ENCODE data around the gene PGPEP1.

Gene PGPEP1

DNA sequence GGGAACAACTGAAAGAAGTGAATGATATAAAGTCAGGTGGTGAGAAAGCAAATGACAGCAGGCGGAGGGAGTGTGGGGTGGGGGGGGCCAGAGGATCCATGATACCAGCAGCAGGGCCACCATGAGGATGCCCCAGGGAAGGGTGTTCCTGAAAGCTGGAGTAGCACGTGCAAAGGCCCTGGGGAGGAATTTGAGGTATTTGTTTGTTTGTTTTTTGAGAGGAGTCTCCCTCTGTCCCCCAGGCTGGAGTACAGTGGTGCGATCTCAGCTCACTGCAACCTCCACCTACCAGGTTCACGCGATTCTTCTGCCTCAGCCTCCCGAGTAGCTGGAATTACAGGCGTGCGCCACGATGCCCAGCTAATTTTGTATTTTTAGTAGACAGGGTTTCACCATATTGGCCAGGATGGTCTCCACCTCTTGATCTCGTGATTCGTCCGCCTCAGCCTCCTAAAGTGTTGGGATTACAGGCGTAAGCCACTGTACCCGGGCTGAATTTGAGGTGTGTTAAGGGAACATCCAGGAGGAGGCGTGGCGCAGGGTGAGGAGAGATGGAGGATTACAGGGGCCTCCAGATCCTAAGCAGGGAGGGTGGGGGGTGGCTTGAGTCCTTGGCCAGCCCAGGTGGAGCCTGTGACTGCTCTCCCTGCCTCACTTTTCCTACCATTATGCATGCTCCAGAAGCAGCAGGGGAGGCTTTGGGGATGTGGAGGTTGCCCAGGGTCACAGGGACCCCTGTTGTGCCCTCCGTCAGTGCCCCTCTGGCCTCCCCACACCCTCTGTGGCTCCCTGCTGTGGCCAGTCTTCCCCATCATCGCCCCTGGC is 46.5 kb upstream of the PGPEP1 start:
- in situ Hi-C loops (cut with HindIII; ENCODE audit: low sequenced_read_pairs), result no loop called here
- TF ChIP-seq, protein P1, sequence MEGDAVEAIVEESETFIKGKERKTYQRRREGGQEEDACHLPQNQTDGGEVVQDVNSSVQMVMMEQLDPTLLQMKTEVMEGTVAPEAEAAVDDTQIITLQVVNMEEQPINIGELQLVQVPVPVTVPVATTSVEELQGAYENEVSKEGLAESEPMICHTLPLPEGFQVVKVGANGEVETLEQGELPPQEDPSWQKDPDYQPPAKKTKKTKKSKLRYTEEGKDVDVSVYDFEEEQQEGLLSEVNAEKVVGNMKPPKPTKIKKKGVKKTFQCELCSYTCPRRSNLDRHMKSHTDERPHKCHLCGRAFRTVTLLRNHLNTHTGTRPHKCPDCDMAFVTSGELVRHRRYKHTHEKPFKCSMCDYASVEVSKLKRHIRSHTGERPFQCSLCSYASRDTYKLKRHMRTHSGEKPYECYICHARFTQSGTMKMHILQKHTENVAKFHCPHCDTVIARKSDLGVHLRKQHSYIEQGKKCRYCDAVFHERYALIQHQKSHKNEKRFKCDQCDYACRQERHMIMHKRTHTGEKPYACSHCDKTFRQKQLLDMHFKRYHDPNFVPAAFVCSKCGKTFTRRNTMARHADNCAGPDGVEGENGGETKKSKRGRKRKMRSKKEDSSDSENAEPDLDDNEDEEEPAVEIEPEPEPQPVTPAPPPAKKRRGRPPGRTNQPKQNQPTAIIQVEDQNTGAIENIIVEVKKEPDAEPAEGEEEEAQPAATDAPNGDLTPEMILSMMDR (IDR thresholded peaks at IDR 0.05; ENCODE audit: low read depth, low read length), result no peak

DNA sequence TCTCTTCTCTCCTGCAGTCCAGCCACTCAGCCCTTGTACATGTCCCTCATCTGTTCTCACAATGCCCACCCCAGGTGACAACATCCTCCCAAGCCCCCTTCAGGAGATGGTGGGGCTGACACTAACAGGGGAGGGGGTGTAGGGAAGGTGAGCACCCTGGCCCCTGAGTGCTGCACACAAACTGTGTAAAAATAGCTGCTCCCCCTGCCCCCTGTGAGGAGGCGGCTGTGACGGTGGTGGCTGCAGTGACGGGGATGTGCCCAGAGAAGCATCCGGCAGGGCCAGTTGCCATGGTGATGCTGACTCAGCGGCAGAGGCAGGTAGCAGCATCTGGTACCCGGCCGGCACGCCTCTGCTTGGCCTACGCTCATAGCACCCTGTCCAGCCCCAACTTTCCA is 45.9 kb upstream of the PGPEP1 start:
- no peak for DNase-seq (ENCODE audit: low read depth, low spot score)
- in situ Hi-C loops (cut with HindIII; ENCODE audit: low sequenced_read_pairs), result no loop called here
- TF ChIP-seq, protein P1 (IDR thresholded peaks at IDR 0.05; ENCODE audit: low read depth, low read length), result no peak

More for the DNA sequence above, 46.5 kb upstream of the PGPEP1 start:
- no peak overlapping the region for H3K4me3 ChIP-seq (ENCODE audit: low read depth, low read length)
- no peak for DNase-seq (ENCODE audit: low read depth, low spot score)

DNA sequence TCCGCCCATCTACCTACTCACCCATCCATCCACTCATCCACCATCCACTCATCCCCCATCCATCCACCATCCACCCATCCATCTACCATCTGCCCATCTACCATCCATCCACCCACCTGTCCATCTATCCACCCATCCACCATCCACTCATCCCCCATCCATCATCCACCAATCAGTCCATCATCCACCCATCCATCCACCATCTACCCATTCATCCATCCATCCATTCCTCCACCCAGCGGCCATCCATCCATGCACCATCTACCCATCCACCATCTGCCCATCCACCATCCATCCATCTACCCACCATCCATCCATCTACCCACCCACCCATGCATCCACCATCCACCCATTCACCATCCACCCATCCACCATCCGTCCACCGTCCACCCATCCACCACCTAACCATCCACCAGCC is 45.4 kb upstream of the PGPEP1 start:
- in situ Hi-C loops (cut with HindIII; ENCODE audit: low sequenced_read_pairs), result no loop called here
- H3K4me3 ChIP-seq (ENCODE audit: low read depth, low read length), result no peak overlapping the region
- TF ChIP-seq, protein P1 (IDR thresholded peaks at IDR 0.05; ENCODE audit: low read depth, low read length), result no peak
- DNase-seq (ENCODE audit: low read depth, low spot score), result no peak

More for the DNA sequence above, 45.9 kb upstream of the PGPEP1 start:
- H3K4me3 ChIP-seq (ENCODE audit: low read depth, low read length), result no peak overlapping the region

DNA sequence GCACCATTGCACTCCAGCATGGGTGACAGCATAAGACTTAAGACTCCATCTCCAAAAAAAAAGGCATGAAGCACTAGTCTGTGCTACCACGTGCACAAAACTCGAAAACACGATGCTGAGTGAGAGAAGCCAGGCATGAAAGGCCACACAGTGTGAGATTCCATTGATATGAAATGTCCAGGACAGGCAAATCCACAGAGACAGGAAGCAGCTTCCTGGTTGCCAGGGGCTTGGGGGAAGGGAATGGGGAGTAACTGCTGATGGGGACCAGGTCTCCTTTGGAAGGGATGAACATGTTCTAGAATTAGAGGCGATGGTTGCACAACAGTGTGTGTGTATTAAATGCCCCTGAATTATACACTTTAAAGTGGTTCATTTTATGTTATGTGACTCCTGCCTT is 43.1 kb upstream of the PGPEP1 start:
- H3K4me3 ChIP-seq (ENCODE audit: low read depth, low read length), result no peak overlapping the region
- in situ Hi-C loops (cut with HindIII; ENCODE audit: low sequenced_read_pairs), result no loop called here
- no peak for DNase-seq (ENCODE audit: low read depth, low spot score)
- TF ChIP-seq, protein P1 (IDR thresholded peaks at IDR 0.05; ENCODE audit: low read depth, low read length), result no peak

DNA sequence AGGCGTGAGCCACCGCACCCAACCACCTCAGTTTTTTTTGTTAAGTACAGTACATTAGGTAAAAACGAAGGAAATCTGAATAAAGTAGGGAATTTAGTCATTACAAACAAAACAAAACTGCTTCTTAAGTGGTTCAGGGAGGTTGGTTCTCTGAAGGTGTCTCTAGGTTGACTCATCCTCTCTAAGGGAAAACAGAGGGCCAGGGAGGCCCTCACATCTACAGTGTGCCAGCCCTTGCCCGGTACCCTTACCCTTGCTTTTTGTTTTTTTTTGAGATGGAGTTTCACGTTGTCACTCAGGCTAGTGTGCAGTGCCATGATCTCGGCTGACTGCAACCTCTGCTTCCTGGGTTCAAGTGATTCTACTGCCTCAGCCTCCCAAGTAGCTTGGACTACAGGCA is 41.8 kb upstream of the PGPEP1 start:
- H3K4me3 ChIP-seq (ENCODE audit: low read depth, low read length), result no peak overlapping the region
- DNase-seq (ENCODE audit: low read depth, low spot score), result no peak
- in situ Hi-C loops (cut with HindIII; ENCODE audit: low sequenced_read_pairs), result no loop called here
- TF ChIP-seq, protein P1 (IDR thresholded peaks at IDR 0.05; ENCODE audit: low read depth, low read length), result no peak

DNA sequence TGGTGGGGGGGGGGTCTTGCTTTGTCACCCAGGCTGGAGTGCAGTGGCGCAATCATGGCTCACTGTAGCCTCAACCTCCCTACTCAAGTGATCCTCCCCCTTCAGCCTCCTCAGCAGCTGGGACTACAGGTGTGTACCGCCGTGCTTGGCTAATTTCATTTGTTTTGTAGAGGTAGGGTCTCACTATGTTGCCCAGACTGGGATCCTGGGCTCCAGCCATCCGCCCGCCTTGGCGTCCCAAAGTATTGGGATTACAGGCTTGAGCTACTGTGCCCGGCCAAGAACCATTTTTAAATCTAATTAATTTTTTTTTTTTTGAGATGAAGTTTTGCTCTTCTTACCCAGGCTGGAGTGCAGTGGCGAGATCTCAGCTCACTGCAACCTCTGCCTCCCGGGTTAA is 40.7 kb upstream of the PGPEP1 start:
- no peak overlapping the region for H3K4me3 ChIP-seq (ENCODE audit: low read depth, low read length)
- no peak for DNase-seq (ENCODE audit: low read depth, low spot score)
- TF ChIP-seq, protein P1 (IDR thresholded peaks at IDR 0.05; ENCODE audit: low read depth, low read length), result no peak
- in situ Hi-C loops (cut with HindIII; ENCODE audit: low sequenced_read_pairs), result no loop called here
